GM23338 (cell line): ENCODE measurements around the gene XG. TPM values are rescaled to one million over a fixed set of nuclear protein-coding genes. Genes with fewer than 3 reads are reported as not detected.

Experiments
- ATAC-seq: fragments of 200-7000 bp; cut with Tn5 transposase; 3 replicates; pipeline ENCODE4 v1.9.1; 2020
- DNase-seq: peaks from one replicate; pipeline ENCODE4 v3.0.0-alpha.2; 2015; ENCODE audit warnings: low spot score
- H2AFZ ChIP-seq: fragments of 200-600 bp; sonication (generic); 2 replicates; pipeline ENCODE4 v1.8.0; 2016; ENCODE audit warnings: antibody characterized with exemption, mild to moderate bottlenecking, moderate library complexity
- H3F3A ChIP-seq: fragments of 200-600 bp; sonication (generic); replicated peaks from 2 replicates; pipeline ENCODE4 v1.8.0; 2017; ENCODE audit warnings: antibody characterized with exemption, mixed run types, low read depth
- H3K27ac ChIP-seq: fragments of 200-600 bp; sonication (generic); 2 replicates; pipeline ENCODE4 v1.6.1; 2016; ENCODE audit warnings: low read depth
- H3K27me3 ChIP-seq: fragments of 200-600 bp; sonication (generic); 2 replicates; pipeline ENCODE4 v1.8.0; 2016; ENCODE audit warnings: mild to moderate bottlenecking, mixed run types, moderate library complexity; ENCODE audit not compliant: insufficient read depth
- H3K36me3 ChIP-seq: fragments of 200-600 bp; sonication (generic); 2 replicates; pipeline ENCODE4 v1.8.0; 2016; ENCODE audit warnings: mild to moderate bottlenecking; ENCODE audit not compliant: insufficient read depth
- H3K4me1 ChIP-seq: fragments of 200-600 bp; sonication (generic); 2 replicates; pipeline ENCODE4 v1.8.0; 2016; ENCODE audit warnings: mild to moderate bottlenecking, moderate library complexity; ENCODE audit not compliant: insufficient read depth
- H3K4me2 ChIP-seq: fragments of 200-600 bp; sonication (generic); 2 replicates; pipeline ENCODE4 v1.7.1; 2017; ENCODE audit warnings: mixed run types
- H3K4me3 ChIP-seq: fragments of 200-600 bp; sonication (generic); 2 replicates; pipeline ENCODE4 v1.6.1; 2016; ENCODE audit warnings: mixed run types
- H3K79me2 ChIP-seq: fragments of 200-600 bp; sonication (generic); replicated peaks from 2 replicates; pipeline ENCODE4 v1.8.0; 2017; ENCODE audit warnings: mild to moderate bottlenecking; ENCODE audit not compliant: insufficient read depth
- H3K9me2 ChIP-seq: fragments of 200-600 bp; sonication (generic); 2 replicates; pipeline ENCODE4 v1.8.0; 2017; ENCODE audit not compliant: insufficient read depth
- H4K20me1 ChIP-seq: fragments of 200-600 bp; sonication (generic); replicated peaks from 2 replicates; pipeline ENCODE4 v1.8.0; 2017; ENCODE audit warnings: mild to moderate bottlenecking; ENCODE audit not compliant: insufficient read depth
- H3K27ac Mint-ChIP-seq: 2 replicates; pipeline ENCODE4 v1.8.0; 2020; ENCODE audit warnings: inconsistent platforms, mild to moderate bottlenecking, moderate library complexity, mixed read lengths
- H3K27me3 Mint-ChIP-seq: 3 replicates; pipeline ENCODE4 v1.8.0; 2022; ENCODE audit warnings: low read depth, mild to moderate bottlenecking, moderate library complexity, mixed read lengths, inconsistent platforms; ENCODE audit not compliant: insufficient read depth, poor library complexity
- H3K36me3 Mint-ChIP-seq: 3 replicates; pipeline ENCODE4 v1.8.0; 2021; ENCODE audit warnings: low read depth, mild to moderate bottlenecking, inconsistent platforms, moderate library complexity, mixed read lengths
- H3K4me1 Mint-ChIP-seq: 3 replicates; pipeline ENCODE4 v1.8.0; 2020; ENCODE audit warnings: mild to moderate bottlenecking, inconsistent platforms, mixed read lengths
- H3K4me3 Mint-ChIP-seq: 3 replicates; pipeline ENCODE4 v1.8.0; 2021; ENCODE audit warnings: moderate library complexity, mild to moderate bottlenecking, inconsistent platforms, mixed read lengths
- H3K9me3 Mint-ChIP-seq: 3 replicates; pipeline ENCODE4 v1.8.0; 2020; ENCODE audit warnings: moderate library complexity, mild to moderate bottlenecking, inconsistent platforms, mixed read lengths
- CREB1 ChIP-seq: fragments of 250-450 bp; sonication (Bioruptor Pico); IDR thresholded peaks from 2 replicates; pipeline ENCODE4 v1.5.0; 2020; ENCODE audit warnings: low read depth, mild to moderate bottlenecking, moderate library complexity
- CTCF ChIP-seq, 2 experiments: fragments of 200-600 bp in 1 of 2; sonication (generic) in 1 of 2; conservative IDR thresholded peaks; 2 replicates each; pipeline versions ENCODE4 v1.5.1 to v1.6.1; 2016 to 2017; ENCODE audit warnings: antibody characterized with exemption in 2 of 2, low read depth in 2 of 2, mild to moderate bottlenecking in 2 of 2, moderate library complexity in 1 of 2
- ETS1 ChIP-seq: IDR thresholded peaks from 2 replicates; pipeline ENCODE4 v1.6.1; 2016; ENCODE audit warnings: antibody characterized with exemption
- NANOG ChIP-seq: IDR thresholded peaks from 2 replicates; pipeline ENCODE4 v1.6.1; 2016; ENCODE audit warnings: antibody characterized with exemption, borderline replicate concordance
- POLR2AphosphoS5 ChIP-seq: IDR thresholded peaks from 2 replicates; pipeline ENCODE4 v1.6.1; 2016; ENCODE audit warnings: antibody characterized with exemption, low read depth
- REST ChIP-seq: IDR thresholded peaks from one replicate; pipeline ENCODE4 v1.6.1; 2018; ENCODE audit warnings: antibody characterized with exemption; ENCODE audit not compliant: unreplicated experiment
- ZNF114 ChIP-seq: fragments of 250-450 bp; sonication (Bioruptor Pico); IDR thresholded peaks from 2 replicates; pipeline ENCODE4 v1.5.0; 2020; ENCODE audit warnings: mild to moderate bottlenecking, moderate library complexity
- ZNF331 ChIP-seq: fragments of 250-450 bp; sonication (Bioruptor Pico); IDR thresholded peaks from 2 replicates; pipeline ENCODE4 v1.5.0; 2020; ENCODE audit warnings: low read depth, mild to moderate bottlenecking, moderate library complexity
- ZNF462 ChIP-seq: fragments of 250-450 bp; sonication (Bioruptor Pico); IDR thresholded peaks from 2 replicates; pipeline ENCODE4 v1.5.0; 2020; ENCODE audit warnings: mild to moderate bottlenecking, moderate library complexity
- polyA plus RNA-seq: library from polyadenylated mRNA; unstranded; fragments of >200 nt; fragmentation: Nextera tagmentation; extraction: Ambion mirVana; gene quantifications from 2 replicates; pipeline ENCODE4 v1.2.1, GENCODE V29; 2016
- total RNA-seq: library from RNA; depleted of rRNA; stranded (reverse); fragments of >200 nt; shearing (Covaris generic); gene quantifications from 2 replicates; pipeline ENCODE4 v1.2.3, GENCODE V29; 2014

Gene XG
- total and polyA plus RNA-seq, 2 experiments from 2014 or later, result 0.28 to 0.60 TPM

GRCh38 chrX:2784026-2784425 is 32.2 kb downstream of the XG start:
- Histone ChIP-seq H3K4me3 (no peak overlapping the region), H3K9me2 (no peaks in the 10 kb centered on the region), H3K27me3 (no peaks in the 10 kb centered on the region), H3K36me3 (no peaks in the 10 kb centered on the region), H2AFZ (no peak overlapping the region), H4K20me1 (no peaks in the 10 kb centered on the region), H3F3A (peaks cover 5% of the 10 kb centered on the region; the same call in 1 of the 2 replicates), H3K4me1 (peaks cover 32% of the 10 kb centered on the region), H3K27ac (no peak overlapping the region), H3K4me2 (no peak overlapping the region), H3K79me2 (no peaks in the 10 kb centered on the region)
- Mint-ChIP-seq H3K4me1 (peaks cover 43% of the 10 kb centered on the region), H3K27me3 (peaks cover 2% of the 10 kb centered on the region), H3K9me3 (no peaks in the 10 kb centered on the region; the same call in 1 of the 3 replicates), H3K4me3 (no peak overlapping the region), H3K36me3 (no peaks in the 10 kb centered on the region), H3K27ac (no peak overlapping the region)
- ATAC-seq, result no peak
- no peak for DNase-seq
- no peak for TF ChIP-seq REST
- no peak for TF ChIP-seq ZNF331 (CRISPR knock-in tag)
- no peak for TF ChIP-seq NANOG
- no peak for TF ChIP-seq ETS1
- TF ChIP-seq CTCF (conservative IDR thresholded peaks at IDR 0.05; ENCODE audit: low read depth in 2 of 2), result no peak
- no peak for TF ChIP-seq POLR2AphosphoS5
- no peak for TF ChIP-seq ZNF114
- no peak for TF ChIP-seq CREB1 (CRISPR knock-in tag)

- Mint-ChIP-seq H3K4me3 (no peak overlapping the region), H3K9me3 (no peaks in the 10 kb centered on the region; the same call in 1 of the 3 replicates), H3K36me3 (no peaks in the 10 kb centered on the region), H3K4me1 (peaks cover 37% of the 10 kb centered on the region), H3K27me3 (peaks cover 2% of the 10 kb centered on the region), H3K27ac (no peak overlapping the region)
- Histone ChIP-seq H3K4me1 (peaks cover 23% of the 10 kb centered on the region), H3K27me3 (no peaks in the 10 kb centered on the region), H3K27ac (no peak overlapping the region), H3F3A (no peaks in the 10 kb centered on the region; the same call in 1 of the 2 replicates), H4K20me1 (no peaks in the 10 kb centered on the region), H2AFZ (no peak overlapping the region), H3K9me2 (no peaks in the 10 kb centered on the region), H3K4me2 (no peak overlapping the region), H3K36me3 (no peaks in the 10 kb centered on the region), H3K4me3 (no peak overlapping the region), H3K79me2 (no peaks in the 10 kb centered on the region)
- ATAC-seq (no peak), DNase-seq (no peak)
- TF ChIP-seq POLR2AphosphoS5, result no peak
- no peak for TF ChIP-seq ZNF462 (CRISPR knock-in tag)
Observed at GRCh38 chrX:2785538-2785937, 33.7 kb downstream of the XG start.
